IMR-90 (cell line): ENCODE measurements around the gene RPAIN. TPM values are rescaled to one million over a fixed set of nuclear protein-coding genes. Genes with fewer than 3 reads are reported as not detected.

ENCODE experiments used
- ATAC-seq: fragments of 200-7000 bp; cut with Tn5 transposase; 2 replicates; pipeline ENCODE4 v1.9.1; 2020; ENCODE audit warnings: low read depth, mild to moderate bottlenecking, moderate library complexity
- BruUV-seq: library from RNA; stranded (reverse); fragments of 400-500 nt; replicated peaks from 2 replicates; lab custom pipeline; 2021; lab: Mats Ljungman, UMichigan
- CTCF ChIA-PET: fragments of 300-600 bp; formaldehyde crosslinking; extraction: SDS; loops from one replicate; lab custom pipeline; 2021; ENCODE audit warnings: antibody characterized with exemption; lab: Yijun Ruan, JAX
- POLR2A ChIA-PET: fragments of 300-600 bp; sonication (Branson Sonifier 250); formaldehyde crosslinking; loops from one replicate; lab custom pipeline; 2022; ENCODE audit warnings: antibody characterized with exemption; ENCODE audit not compliant: unreplicated experiment; lab: Charles Lee
- DNase-seq: peaks from one replicate; pipeline ENCODE4 v3.0.0; 2013
- H2AFZ ChIP-seq: replicated peaks from 2 replicates; pipeline ENCODE3; 2013; ENCODE audit warnings: low read length, mild to moderate bottlenecking; ENCODE audit not compliant: poor library complexity
- H2AK5ac ChIP-seq: 2 replicates; pipeline ENCODE4 v1.6.1; 2013; ENCODE audit warnings: low read depth, low read length, inconsistent platforms
- H2AK9ac ChIP-seq: replicated peaks from 2 replicates; pipeline ENCODE3; 2013; ENCODE audit warnings: mild to moderate bottlenecking, low read depth, low read length, moderate library complexity; ENCODE audit not compliant: poor library complexity
- H2BK120ac ChIP-seq: 2 replicates; pipeline ENCODE4 v1.6.1; 2013; ENCODE audit warnings: low read depth, low read length, inconsistent platforms
- H2BK15ac ChIP-seq: 3 replicates; pipeline ENCODE4 v1.6.1; 2013; ENCODE audit warnings: low read depth, low read length, inconsistent platforms
- H2BK20ac ChIP-seq: 2 replicates; pipeline ENCODE4 v1.6.1; 2013; ENCODE audit warnings: low read depth, mild to moderate bottlenecking, inconsistent platforms, low read length, moderate library complexity
- H2BK5ac ChIP-seq: 2 replicates; pipeline ENCODE4 v1.6.1; 2013; ENCODE audit warnings: mild to moderate bottlenecking, low read depth, low read length, inconsistent platforms; ENCODE audit not compliant: poor library complexity, severe bottlenecking
- H3K14ac ChIP-seq: replicated peaks from 2 replicates; pipeline ENCODE4 v1.6.1; 2013; ENCODE audit warnings: low read depth, low read length, inconsistent platforms
- H3K18ac ChIP-seq: 2 replicates; pipeline ENCODE4 v1.6.1; 2013; ENCODE audit warnings: low read depth, low read length, control low read depth
- H3K23ac ChIP-seq: 2 replicates; pipeline ENCODE4 v1.6.1; 2013; ENCODE audit warnings: low read depth, low read length, inconsistent platforms
- H3K27ac ChIP-seq: 2 replicates; pipeline ENCODE4 v1.5.1; 2013; ENCODE audit warnings: mild to moderate bottlenecking, control low read depth, low read length; ENCODE audit not compliant: insufficient read depth
- H3K27me3 ChIP-seq: 2 replicates; pipeline ENCODE4 v1.6.1; 2013; ENCODE audit warnings: low read length; ENCODE audit not compliant: control insufficient read depth, insufficient read depth
- H3K36me3 ChIP-seq: 2 replicates; pipeline ENCODE4 v1.6.1; 2013; ENCODE audit warnings: low read length, mixed read lengths; ENCODE audit not compliant: control insufficient read depth, insufficient read depth
- H3K4ac ChIP-seq: 2 replicates; pipeline ENCODE4 v1.6.1; 2013; ENCODE audit warnings: low read depth, low read length, inconsistent platforms
- H3K4me1 ChIP-seq: 2 replicates; pipeline ENCODE4 v1.6.1; 2013; ENCODE audit warnings: low read length, mixed read lengths; ENCODE audit not compliant: control insufficient read depth, insufficient read depth
- H3K4me2 ChIP-seq: 2 replicates; pipeline ENCODE4 v1.6.1; 2013; ENCODE audit warnings: low read depth, mild to moderate bottlenecking, control low read depth, low read length, moderate library complexity
- H3K4me3 ChIP-seq: 2 replicates; pipeline ENCODE4 v1.5.1; 2013; ENCODE audit warnings: low read depth, mild to moderate bottlenecking, control low read depth, low read length, moderate library complexity; ENCODE audit not compliant: insufficient read depth
- H3K56ac ChIP-seq: 2 replicates; pipeline ENCODE4 v1.6.1; 2013; ENCODE audit warnings: low read length, inconsistent platforms; ENCODE audit not compliant: insufficient read depth; ENCODE audit errors: extremely low read depth
- H3K79me1 ChIP-seq, 2 experiments: 2 replicates each; pipeline ENCODE4 v1.6.1; 2013; ENCODE audit warnings: low read length in 2 of 2, inconsistent platforms in 1 of 2, low read depth in 1 of 2
- H3K9ac ChIP-seq: 2 replicates; pipeline ENCODE4 v1.6.1; 2013; ENCODE audit warnings: low read depth, low read length, control low read depth
- H3K9me1 ChIP-seq: 2 replicates; pipeline ENCODE4 v1.6.1; 2013; ENCODE audit warnings: low read length, inconsistent platforms; ENCODE audit not compliant: insufficient read depth
- H3K9me3 ChIP-seq: 2 replicates; pipeline ENCODE4 v1.6.1; 2013; ENCODE audit warnings: low read length; ENCODE audit not compliant: control insufficient read depth, insufficient read depth
- H4K20me1 ChIP-seq: 2 replicates; pipeline ENCODE4 v1.6.1; 2013; ENCODE audit warnings: low read length, inconsistent platforms; ENCODE audit not compliant: insufficient read depth
- H4K5ac ChIP-seq: 2 replicates; pipeline ENCODE4 v1.6.1; 2013; ENCODE audit warnings: mild to moderate bottlenecking, low read depth, low read length, control low read depth
- H4K8ac ChIP-seq, 2 experiments: 2 replicates each; pipeline ENCODE4 v1.6.1; 2013; ENCODE audit warnings: low read depth in 2 of 2, low read length in 2 of 2, control low read depth in 1 of 2, inconsistent platforms in 1 of 2
- H4K91ac ChIP-seq: 2 replicates; pipeline ENCODE4 v1.6.1; 2013; ENCODE audit warnings: low read depth, low read length, inconsistent platforms; ENCODE audit not compliant: insufficient read depth
- BHLHE40 ChIP-seq: fragments of 150-350 bp; IDR thresholded peaks from 2 replicates; pipeline ENCODE4 v1.6.1; 2016; ENCODE audit warnings: mild to moderate bottlenecking, low read depth, low read length
- CEBPB ChIP-seq: IDR thresholded peaks from 2 replicates; pipeline ENCODE4 v1.6.1; 2012; ENCODE audit warnings: low read depth, low read length, improper control_type of control experiment
- MAFK ChIP-seq: IDR thresholded peaks from 2 replicates; pipeline ENCODE4 v1.6.1; 2012; ENCODE audit warnings: low read depth, low read length, improper control_type of control experiment
- MAZ ChIP-seq: IDR thresholded peaks from 2 replicates; pipeline ENCODE4 v1.6.1; 2012; ENCODE audit warnings: low read depth, mild to moderate bottlenecking, low read length, improper control_type of control experiment, moderate library complexity, borderline replicate concordance
- RFX5 ChIP-seq: IDR thresholded peaks from 2 replicates; pipeline ENCODE4 v1.8.0; 2012; ENCODE audit warnings: low read depth, mild to moderate bottlenecking, low read length, moderate library complexity
- WGBS, 2 experiments: methylation state at CpG; one replicate each; pipeline versions ENCODE4 v1.1.5 to v1.1.7; 2013; ENCODE audit warnings: missing lambda C conversion rate in 2 of 2; ENCODE audit not compliant: insufficient read length in 1 of 2; ENCODE audit errors: extremely low coverage in 2 of 2; 5-methylcytosine and 5-hydroxymethylcytosine counted together
- dilution Hi-C: fragments of 300-500 bp; cut with HindIII; formaldehyde crosslinking; loops from one replicate; pipeline ENCODE4 v1.14.3; 2018; ENCODE audit warnings: low sequenced_read_pairs; ENCODE audit not compliant: unreplicated experiment
- in situ Hi-C: fragments of 300-500 bp; cut with MboI; formaldehyde crosslinking; loops from 3 replicates; pipeline ENCODE4 v1.14.3; 2019; ENCODE audit warnings: low sequenced_read_pairs, inconsistent platforms, mixed read lengths
- intact Hi-C: fragments of 100-400 bp; cut with micrococcal nuclease; formaldehyde crosslinking; loops from 2 replicates; pipeline ENCODE4 v1.10.0; 2022
- polyA plus RNA-seq, 3 experiments: library from polyadenylated mRNA; depleted of rRNA; stranded (reverse); fragments of >200 nt; gene quantifications; 2 replicates each; pipeline ENCODE4 v1.2.3, GENCODE V29; 2012; ENCODE audit warnings: low replicate concordance in 1 of 3
- total RNA-seq: library from RNA; depleted of rRNA; stranded (reverse); fragments of >200 nt; gene quantifications from 2 replicates; pipeline ENCODE4 v1.2.3, GENCODE V29; 2012
- TF ChIP-seq, protein P1 (sequence below): conservative IDR thresholded peaks from 2 replicates; pipeline ENCODE4 v1.5.1; 2012; ENCODE audit warnings: mild to moderate bottlenecking, low read depth, low read length, improper control_type of control experiment
- TF ChIP-seq, protein P2 (sequence below): fragments of 150-350 bp; IDR thresholded peaks from 2 replicates; pipeline ENCODE4 v1.6.1; 2017; ENCODE audit warnings: mild to moderate bottlenecking, antibody characterized with exemption, low read length, low read depth
- TF ChIP-seq, protein P3 (sequence below): fragments of 150-350 bp; IDR thresholded peaks from 2 replicates; pipeline ENCODE4 v1.6.1; 2016; ENCODE audit warnings: low read depth, mild to moderate bottlenecking, low read length, moderate library complexity, borderline replicate concordance

Gene RPAIN
- total and polyA plus RNA-seq, 2 of the 4 experiments (the other 2 are of a cell fraction) = 28.7 to 34.9 TPM

DNA sequence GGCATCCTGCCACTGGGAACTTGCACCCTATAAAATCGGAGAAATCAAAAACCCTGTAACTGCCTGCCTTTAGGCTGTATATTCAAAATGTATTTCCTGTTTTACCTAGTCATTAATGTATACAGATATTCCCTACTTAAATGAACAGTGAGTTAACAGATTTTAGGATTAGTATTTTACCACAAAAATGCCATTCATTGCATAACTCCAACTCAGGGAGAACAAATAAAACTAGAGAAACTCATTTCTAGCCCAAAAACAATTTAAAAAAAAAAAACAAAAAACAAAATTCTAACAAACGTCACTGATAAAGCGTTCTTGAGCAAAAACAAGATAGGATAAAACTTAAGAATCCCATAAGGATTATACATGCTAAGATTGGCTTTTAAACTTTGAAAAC lies 52.5 kb downstream of the RPAIN start:
- intact Hi-C loops (no loop called here), dilution Hi-C loops (no loop called here), in situ Hi-C loops (no loop called here)
- no peak overlapping the region; the same call in 1 of the 2 replicates for H2AK5ac ChIP-seq
- BruUV-seq = no TSS peak
- ChIA-PET POLR2A (no interaction called here), CTCF (no interaction called here)
- H3K4ac ChIP-seq = no peak overlapping the region
- no peak for ATAC-seq
- H2BK15ac ChIP-seq = no peak overlapping the region
- H4K20me1 ChIP-seq = no peaks in the 10 kb centered on the region
- no peak overlapping the region for H3K14ac ChIP-seq
- H3K36me3 ChIP-seq = peaks cover 23% of the 10 kb centered on the region
- no peak for TF ChIP-seq RFX5
- TF ChIP-seq, protein P1, sequence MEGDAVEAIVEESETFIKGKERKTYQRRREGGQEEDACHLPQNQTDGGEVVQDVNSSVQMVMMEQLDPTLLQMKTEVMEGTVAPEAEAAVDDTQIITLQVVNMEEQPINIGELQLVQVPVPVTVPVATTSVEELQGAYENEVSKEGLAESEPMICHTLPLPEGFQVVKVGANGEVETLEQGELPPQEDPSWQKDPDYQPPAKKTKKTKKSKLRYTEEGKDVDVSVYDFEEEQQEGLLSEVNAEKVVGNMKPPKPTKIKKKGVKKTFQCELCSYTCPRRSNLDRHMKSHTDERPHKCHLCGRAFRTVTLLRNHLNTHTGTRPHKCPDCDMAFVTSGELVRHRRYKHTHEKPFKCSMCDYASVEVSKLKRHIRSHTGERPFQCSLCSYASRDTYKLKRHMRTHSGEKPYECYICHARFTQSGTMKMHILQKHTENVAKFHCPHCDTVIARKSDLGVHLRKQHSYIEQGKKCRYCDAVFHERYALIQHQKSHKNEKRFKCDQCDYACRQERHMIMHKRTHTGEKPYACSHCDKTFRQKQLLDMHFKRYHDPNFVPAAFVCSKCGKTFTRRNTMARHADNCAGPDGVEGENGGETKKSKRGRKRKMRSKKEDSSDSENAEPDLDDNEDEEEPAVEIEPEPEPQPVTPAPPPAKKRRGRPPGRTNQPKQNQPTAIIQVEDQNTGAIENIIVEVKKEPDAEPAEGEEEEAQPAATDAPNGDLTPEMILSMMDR = no peak
- TF ChIP-seq, protein P2, sequence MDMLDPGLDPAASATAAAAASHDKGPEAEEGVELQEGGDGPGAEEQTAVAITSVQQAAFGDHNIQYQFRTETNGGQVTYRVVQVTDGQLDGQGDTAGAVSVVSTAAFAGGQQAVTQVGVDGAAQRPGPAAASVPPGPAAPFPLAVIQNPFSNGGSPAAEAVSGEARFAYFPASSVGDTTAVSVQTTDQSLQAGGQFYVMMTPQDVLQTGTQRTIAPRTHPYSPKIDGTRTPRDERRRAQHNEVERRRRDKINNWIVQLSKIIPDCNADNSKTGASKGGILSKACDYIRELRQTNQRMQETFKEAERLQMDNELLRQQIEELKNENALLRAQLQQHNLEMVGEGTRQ = no peak
- TF ChIP-seq CEBPB = no peak
- TF ChIP-seq, protein P3, sequence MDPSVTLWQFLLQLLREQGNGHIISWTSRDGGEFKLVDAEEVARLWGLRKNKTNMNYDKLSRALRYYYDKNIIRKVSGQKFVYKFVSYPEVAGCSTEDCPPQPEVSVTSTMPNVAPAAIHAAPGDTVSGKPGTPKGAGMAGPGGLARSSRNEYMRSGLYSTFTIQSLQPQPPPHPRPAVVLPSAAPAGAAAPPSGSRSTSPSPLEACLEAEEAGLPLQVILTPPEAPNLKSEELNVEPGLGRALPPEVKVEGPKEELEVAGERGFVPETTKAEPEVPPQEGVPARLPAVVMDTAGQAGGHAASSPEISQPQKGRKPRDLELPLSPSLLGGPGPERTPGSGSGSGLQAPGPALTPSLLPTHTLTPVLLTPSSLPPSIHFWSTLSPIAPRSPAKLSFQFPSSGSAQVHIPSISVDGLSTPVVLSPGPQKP = no peak
- no peak for TF ChIP-seq MAZ
- no peak for TF ChIP-seq BHLHE40
- TF ChIP-seq MAFK = no peak
- H3K79me1 ChIP-seq = peaks cover 10 to 21% of the 10 kb centered on the region in 2 experiments
- H4K91ac ChIP-seq = no peak overlapping the region
- H3K18ac ChIP-seq = no peak overlapping the region
- H2AK9ac ChIP-seq = no peak overlapping the region
- H4K8ac ChIP-seq = no peak overlapping the region
- H3K9me3 ChIP-seq = no peaks in the 10 kb centered on the region
- H3K9ac ChIP-seq = no peak overlapping the region
- H2BK120ac ChIP-seq = no peak overlapping the region
- no peak for DNase-seq
- H3K27me3 ChIP-seq = no peaks in the 10 kb centered on the region
- H3K4me2 ChIP-seq = no peak overlapping the region
- H3K9me1 ChIP-seq = no peaks in the 10 kb centered on the region
- H3K23ac ChIP-seq = no peak overlapping the region
- H3K4me1 ChIP-seq = no peaks in the 10 kb centered on the region
- H3K4me3 ChIP-seq = no peak overlapping the region
- no peak overlapping the region for H3K56ac ChIP-seq
- WGBS, 2 experiments = no CpG with 5 or more reads among the region's 3 CpGs
- no peak overlapping the region for H4K5ac ChIP-seq
- no peak overlapping the region for H2BK5ac ChIP-seq
- no peak overlapping the region for H2AFZ ChIP-seq
- H2BK20ac ChIP-seq = no peak overlapping the region
- no peak overlapping the region for H3K27ac ChIP-seq
